Heart left ventricle (tissue), 16 donors: ENCODE measurements around the gene RAB11B. TPM values are rescaled to one million over a fixed set of nuclear protein-coding genes. Genes with fewer than 3 reads are reported as not detected.
A peak's percentile ranks its signal among the peaks of the same experiment; 100 is the strongest.
"Not testable (repeated sequence)": the region's sequence is repeated elsewhere in the genome, so short reads cannot be mapped to it uniquely, and the experiment has no call there.

Source experiments
- ATAC-seq, 4 donors: fragments of 200-7000 bp; cut with Tn5 transposase; one replicate each; pipeline ENCODE4 v1.9.1; 2020 to 2022; ENCODE audit warnings: moderate library complexity in 4 of 4, mild to moderate bottlenecking in 3 of 4, moderate number of reproducible peaks in 1 of 4
- DNase-seq, 5 donors: peaks; one replicate each; pipeline ENCODE4 v3.0.0-alpha.2; 2020
- H3K27ac ChIP-seq, 12 donors: fragments of 200-600 bp; sonication (generic) in 4 of 12; one replicate each; pipeline versions ENCODE4 v1.5.0 to v1.8.0; 2016 to 2022; ENCODE audit warnings: mild to moderate bottlenecking in 2 of 12
- H3K27me3 ChIP-seq, 9 donors: fragments of 200-600 bp; sonication (generic) in 2 of 9; one replicate each; pipeline versions ENCODE4 v1.5.1 to v1.8.0; 2016 to 2022; ENCODE audit warnings: mild to moderate bottlenecking in 3 of 9
- H3K36me3 ChIP-seq, 9 donors: fragments of 200-600 bp; sonication (generic) in 2 of 9; one replicate each; pipeline versions ENCODE4 v1.5.0 to v1.8.0; 2018 to 2022; ENCODE audit warnings: mild to moderate bottlenecking in 2 of 9
- H3K4me1 ChIP-seq, 12 donors: fragments of 200-600 bp; sonication (generic) in 4 of 12; one replicate each; pipeline versions ENCODE4 v1.5.0 to v1.8.0; 2016 to 2022; ENCODE audit warnings: mild to moderate bottlenecking in 3 of 12
- H3K4me3 ChIP-seq, 12 donors: fragments of 200-600 bp; sonication (generic) in 4 of 12; one replicate each; pipeline versions ENCODE4 v1.5.0 to v1.8.0; 2017 to 2022; ENCODE audit warnings: mild to moderate bottlenecking in 9 of 12, moderate library complexity in 4 of 12
- H3K9me3 ChIP-seq, 12 donors: fragments of 200-600 bp; sonication (generic) in 4 of 12; one replicate each; pipeline versions ENCODE4 v1.5.0 to v1.8.0; 2016 to 2022; ENCODE audit warnings: mild to moderate bottlenecking in 1 of 12
- POLR2A ChIP-seq, 2 donors: fragments of 450-650 bp; IDR thresholded peaks; one replicate each; pipeline ENCODE4 v1.6.1; 2017; ENCODE audit warnings: antibody characterized with exemption in 2 of 2, mild to moderate bottlenecking in 2 of 2, moderate library complexity in 2 of 2
- WGBS, 4 donors: extraction: QIAGEN DNeasy Blood & Tissue Kit in 2 of 4; methylation state at CpG; one replicate each; pipeline versions ENCODE4 v1.1.5 to v1.1.7; 2013 to 2018; 5-methylcytosine and 5-hydroxymethylcytosine counted together
- intact Hi-C, 10 donors: fragments of 100-400 bp; cut with DNase I; formaldehyde crosslinking; loops; one replicate each; pipeline versions ENCODE4 v1.11.1 to v1.14.2; 2022
- long read RNA-seq, 3 donors: library from polyadenylated mRNA; unstranded; transcript quantifications; one replicate each; pipeline ENCODE4 v2.0.0, GENCODE V29; 2020 to 2021
- polyA plus RNA-seq, 2 donors: library from polyadenylated mRNA; stranded (reverse); fragments of 200-250 nt; gene quantifications; one replicate each; pipeline ENCODE4 v1.2.3, GENCODE V29; 2013
- total RNA-seq, 9 donors: library from RNA; depleted of rRNA in 2 of 9; stranded (reverse); fragments of >200 nt in 2 of 9; fragmentation: NEBNext Ultra II Directional in 3 of 9; extraction: Animal tissue kit (Norgen Biotek cat#: 25700) in 3 of 9; gene quantifications; one replicate each; pipeline versions ENCODE4 v1.1.0 to v1.2.4, GENCODE V29; 2016 to 2023
- TF ChIP-seq, protein P1 (sequence below), 12 donors: fragments of 200-600 bp; sonication (generic) in 4 of 12; IDR thresholded peaks; one replicate each; pipeline versions ENCODE4 v1.5.0 to v1.8.0; 2018 to 2022; ENCODE audit warnings: antibody characterized with exemption in 12 of 12, mild to moderate bottlenecking in 5 of 12
- donor health status: ischemic (EF 13 %, LVEDD 7.1; RV severe dilation, severe dysfunction).
- donor health status: healthy with polysubstance abuse.
- donor health status: DM: no; HTN: yes; CAD: no.
- donor health status: DM: no; HTN: no; CAD: no.
- donor health status: ischemic (EF 25% LVEDD 6.9; RV normal size, moderate dysfunction).
- donor health status: ischemic (EF 25% LVEDD 5.7; RV mildly dilated, moderate dysfunction).
- donor health status: healthy.
- donor health status: DM: yes; HTN: yes; CAD: no.
- donor health status: ischemic (EF 35%, LVEDD 5.7; RV mildly dilated, moderate dysfunction).
- donor health status: nonischemic (EF 11% LVEDD 7.7; RV severe dilation, severe dysfunction).
- donor health status: DM: yes; HTN: yes; CAD: no.
- donor health status: PGD.
- donor health status: ischemic (EF 29% LVEDD 5.4; RV normal size, mild dysfunction).
- donor health status: nonischemic (EF 23%, LVEDD 6.1; RV moderate dilation, normal function).

Gene RAB11B
- 100 to 1,000 TPM in 8 of 9 donors, 10 to 100 TPM in 1; 56.4 to 159 (median 141) TPM for total RNA-seq
- 100 to 1,000 TPM; 124 to 126 TPM for polyA plus RNA-seq
- long read RNA-seq, donor 1, transcript RAB11B-202 (4 exons, 894 nt), result minor isoform, 7 of 249 reads
- long read RNA-seq, donor 1, transcript RAB11B-201 (5 exons, 1,751 nt), result major isoform, 214 of 249 reads
- long read RNA-seq, donor 1, partial matches to known transcripts, result 11 of 249 reads
- long read RNA-seq, donor 1, other reads (novel, unspliced or antisense), result 17 of 249 reads
- long read RNA-seq, donor 2, transcript RAB11B-201 (5 exons, 1,751 nt), result major isoform, 400 of 439 reads
- long read RNA-seq, donor 2, transcript RAB11B-202 (4 exons, 894 nt), result minor isoform, 11 of 439 reads
- long read RNA-seq, donor 2, partial matches to known transcripts, result 13 of 439 reads
- long read RNA-seq, donor 2, other reads (novel, unspliced or antisense), result 15 of 439 reads
- long read RNA-seq, donor 3, transcript RAB11B-201 (5 exons, 1,751 nt), result major isoform, 147 of 182 reads
- long read RNA-seq, donor 3, partial matches to known transcripts, result 29 of 182 reads
- long read RNA-seq, donor 3, other reads (novel, unspliced or antisense), result 3 of 182 reads

DNA sequence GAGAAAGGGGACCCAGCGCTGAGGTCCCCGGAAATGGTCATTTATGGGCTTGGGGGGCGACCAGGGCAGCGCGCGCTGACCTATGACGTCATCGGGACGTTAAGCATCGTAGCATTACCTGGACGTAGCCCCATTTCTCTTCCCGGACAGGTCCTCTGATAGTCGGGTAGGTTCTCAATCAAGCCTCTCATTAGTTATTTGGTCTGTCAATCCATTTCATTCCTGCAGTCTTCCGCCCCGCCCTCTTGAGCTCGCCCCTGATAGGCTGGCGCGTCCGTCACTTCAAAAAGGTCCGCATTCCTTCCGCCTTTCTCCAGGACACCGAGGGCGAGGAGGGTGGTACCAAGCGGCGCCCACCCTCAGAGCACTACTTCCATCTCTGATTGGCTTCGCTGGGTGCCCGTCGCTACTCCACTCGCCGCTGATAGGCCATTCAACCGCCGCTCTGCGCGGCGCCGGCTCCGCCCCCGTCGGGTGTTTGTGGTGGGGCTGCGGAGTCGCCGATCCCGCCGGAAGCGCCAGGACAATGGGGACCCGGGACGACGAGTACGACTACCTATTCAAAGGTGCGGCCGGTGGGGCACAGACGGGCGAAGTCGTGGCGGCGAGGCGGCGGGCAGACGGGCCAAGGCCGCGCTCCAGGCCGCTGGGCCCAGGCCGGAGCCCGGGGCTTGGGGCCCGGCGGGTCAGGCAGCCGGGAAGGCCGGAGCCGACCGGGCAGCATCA is at the start of gene RAB11B:
Gene RAB11B, plus strand, starts transcription at position 470 of the 726 bp plus-strand sequence. Its CDS starts 57 bp downstream, at position 527.
- DNase-seq, result peak; percentile 99 to 100 (median 99)
- 0 to 1% (median 0%) methylated on average over 47 to 70 of the region's 70 CpGs for WGBS, 4 donors
- no peaks in the 10 kb centered on the region for H3K9me3 ChIP-seq
- peak within 1 kb of the TSS; percentile 69 to 100 (median 92) for H3K4me3 ChIP-seq
- ATAC-seq, result peak; percentile 88 to 95 (median 92)
- H3K36me3 ChIP-seq, result peaks cover 0 to 8% (median 0%) of the 10 kb centered on the region in 9 donors
- no peaks in the 10 kb centered on the region for H3K27me3 ChIP-seq
- TF ChIP-seq, protein P1, sequence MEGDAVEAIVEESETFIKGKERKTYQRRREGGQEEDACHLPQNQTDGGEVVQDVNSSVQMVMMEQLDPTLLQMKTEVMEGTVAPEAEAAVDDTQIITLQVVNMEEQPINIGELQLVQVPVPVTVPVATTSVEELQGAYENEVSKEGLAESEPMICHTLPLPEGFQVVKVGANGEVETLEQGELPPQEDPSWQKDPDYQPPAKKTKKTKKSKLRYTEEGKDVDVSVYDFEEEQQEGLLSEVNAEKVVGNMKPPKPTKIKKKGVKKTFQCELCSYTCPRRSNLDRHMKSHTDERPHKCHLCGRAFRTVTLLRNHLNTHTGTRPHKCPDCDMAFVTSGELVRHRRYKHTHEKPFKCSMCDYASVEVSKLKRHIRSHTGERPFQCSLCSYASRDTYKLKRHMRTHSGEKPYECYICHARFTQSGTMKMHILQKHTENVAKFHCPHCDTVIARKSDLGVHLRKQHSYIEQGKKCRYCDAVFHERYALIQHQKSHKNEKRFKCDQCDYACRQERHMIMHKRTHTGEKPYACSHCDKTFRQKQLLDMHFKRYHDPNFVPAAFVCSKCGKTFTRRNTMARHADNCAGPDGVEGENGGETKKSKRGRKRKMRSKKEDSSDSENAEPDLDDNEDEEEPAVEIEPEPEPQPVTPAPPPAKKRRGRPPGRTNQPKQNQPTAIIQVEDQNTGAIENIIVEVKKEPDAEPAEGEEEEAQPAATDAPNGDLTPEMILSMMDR (IDR thresholded peaks at IDR 0.05), result no peak
- peak in 1 of 2 donors; percentile 77 for TF ChIP-seq POLR2A (IDR thresholded peaks at IDR 0.05)
- peak within 1 kb of the TSS; percentile 99 to 100 (median 100) for H3K27ac ChIP-seq
- H3K4me1 ChIP-seq, result peaks cover 14 to 57% (median 45%) of the 10 kb centered on the region in 12 donors
- intact Hi-C loops, result loop anchor here in 6 of 10 donors (1.0 to 2.0 kb wide), 4 partner anchors 23 to 28 kb away; no protein-coding TSS in a partner anchor

DNA sequence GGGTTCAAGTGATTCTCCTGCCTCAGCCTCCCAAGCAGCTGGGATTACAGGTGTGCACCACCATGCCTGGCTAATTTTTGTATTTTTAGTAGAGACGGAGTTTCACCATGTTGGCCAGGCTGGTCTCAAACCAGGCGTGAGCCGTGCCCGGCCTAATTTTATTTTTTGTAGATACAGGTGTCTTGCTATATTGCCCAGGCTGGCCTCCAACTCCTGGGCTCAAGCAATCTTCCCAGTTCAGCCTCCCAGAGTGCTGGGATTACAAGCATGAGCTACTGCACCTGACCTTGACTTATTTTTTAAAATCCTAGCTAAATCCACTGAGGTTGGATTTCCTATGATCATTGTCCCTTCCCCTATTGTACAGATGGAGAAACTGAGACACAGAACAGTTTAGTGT is 48.7 kb upstream of the RAB11B start:
- Histone ChIP-seq H3K4me3 (peak overlapping the region; percentile 55 to 89 (median 70)), H3K27ac (peak overlapping the region; percentile 86 to 100 (median 96)), H3K27me3 (peaks cover 0 to 28% (median 0%) of the 10 kb centered on the region in 9 donors), H3K4me1 (peaks cover 0 to 45% (median 25%) of the 10 kb centered on the region in 12 donors)
- WGBS, 4 donors, result 64 to 89% (median 78%) methylated on average over 4 of the region's 4 CpGs
- ATAC-seq, H3K36me3 ChIP-seq, H3K9me3 ChIP-seq, DNase-seq, intact Hi-C loops: not testable (repeated sequence)

DNA sequence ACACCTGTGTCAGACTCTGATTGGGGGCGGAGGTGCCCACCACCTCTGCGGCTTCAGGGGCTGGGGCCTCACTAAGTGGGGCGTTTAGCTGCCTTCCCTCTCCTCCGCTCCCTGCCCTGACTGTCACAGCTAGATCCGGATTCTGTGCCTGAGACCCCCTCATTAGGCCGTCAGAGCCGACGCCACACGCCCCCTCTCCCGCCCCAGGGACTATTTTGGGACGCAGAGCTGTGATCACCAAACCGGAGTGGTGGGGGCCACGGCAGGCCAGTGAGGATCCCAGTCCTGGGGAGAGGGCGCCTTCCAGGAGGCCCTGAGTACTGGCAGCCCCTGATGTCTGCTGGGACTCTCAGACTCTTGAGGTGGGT is 47.9 kb upstream of the RAB11B start:
- TF ChIP-seq POLR2A (IDR thresholded peaks at IDR 0.05), result no peak
- DNase-seq, result no peak
- Histone ChIP-seq H3K4me3 (peak overlapping the region; percentile 55 to 89 (median 70)), H3K4me1 (peaks cover 0 to 44% (median 25%) of the 10 kb centered on the region in 12 donors), H3K27me3 (peaks cover 0 to 23% (median 0%) of the 10 kb centered on the region in 9 donors), H3K27ac (peak overlapping the region; percentile 86 to 100 (median 96)), H3K36me3 (no peaks in the 10 kb centered on the region), H3K9me3 (no peaks in the 10 kb centered on the region)
- 32 to 79% (median 46%) methylated on average over 3 to 14 of the region's 14 CpGs for WGBS, 4 donors
- intact Hi-C loops, result no loop called here
- ATAC-seq, result no peak

DNA sequence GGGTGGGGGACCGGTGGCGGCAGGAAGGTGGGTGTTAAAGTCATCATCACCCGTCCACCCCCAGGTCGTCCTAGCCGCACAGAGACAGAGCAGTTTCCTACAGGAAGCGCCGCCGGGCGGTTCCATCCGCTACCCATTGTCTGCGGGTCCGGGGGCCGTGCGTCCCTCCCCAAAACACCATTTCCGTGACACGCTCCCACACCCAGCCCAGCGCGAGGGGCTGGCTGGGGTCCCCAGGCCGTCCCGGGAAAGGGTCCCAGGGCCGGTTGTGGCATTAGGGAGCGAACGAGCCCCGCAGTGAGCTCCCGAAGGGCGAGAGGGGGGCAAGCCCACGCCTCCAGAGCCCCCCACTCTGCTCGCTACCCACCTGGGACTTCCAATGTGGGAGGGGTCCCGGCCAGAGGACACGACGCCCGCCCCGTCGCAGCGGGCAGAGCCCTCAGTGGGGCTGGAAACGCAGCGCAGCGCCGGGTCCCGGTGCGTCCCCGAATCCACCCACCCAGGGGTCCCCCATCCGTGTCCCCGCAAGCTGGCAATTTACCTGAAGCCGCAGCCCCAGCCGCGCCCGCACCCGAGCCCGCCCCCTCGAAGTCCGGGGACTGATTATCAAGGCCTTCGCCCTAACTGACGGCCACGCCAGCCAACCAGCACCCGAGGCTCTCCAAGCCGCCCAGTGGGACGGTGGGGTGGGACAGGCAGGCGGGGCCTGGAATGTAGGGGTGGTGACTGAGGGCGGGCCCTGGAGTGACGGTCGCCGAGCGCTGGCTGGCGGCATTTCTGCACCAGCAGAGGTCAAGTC is 47.3 kb upstream of the RAB11B start, which contains the start of gene KANK3:
Gene KANK3, minus strand, starts transcription at position 579 of the 799 bp plus-strand sequence. CDS start 5,434 bp downstream, outside the sequence.
- ATAC-seq (peak; percentile 93 to 97 (median 95)), DNase-seq (peak; percentile 97 to 99 (median 99))
- Histone ChIP-seq H3K4me3 (peak within 1 kb of the TSS; percentile 55 to 89 (median 70)), H3K27ac (peak within 1 kb of the TSS; percentile 86 to 100 (median 96)), H3K36me3 (no peaks in the 10 kb centered on the region), H3K9me3 (no peaks in the 10 kb centered on the region), H3K27me3 (peaks cover 0 to 23% (median 0%) of the 10 kb centered on the region in 9 donors), H3K4me1 (peaks cover 0 to 43% (median 23%) of the 10 kb centered on the region in 12 donors)
- WGBS, 4 donors, result 4 to 8% (median 5%) methylated on average over 42 to 65 of the region's 65 CpGs
- intact Hi-C loops, result no loop called here
- TF ChIP-seq, protein P1 (IDR thresholded peaks at IDR 0.05), result peak in 1 of 12 donors; percentile 10
- peak in 1 of 2 donors; percentile 95 for TF ChIP-seq POLR2A (IDR thresholded peaks at IDR 0.05)
